Urinary bladder (tissue), 4 donors: ENCODE results near the gene TMEM117. TPM values are rescaled to one million over a fixed set of nuclear protein-coding genes. Genes with fewer than 3 reads are reported as not detected.

Source experiments
- DNase-seq: peaks from one replicate; pipeline ENCODE4 v3.0.0-alpha.2; 2015; ENCODE audit errors: extremely low spot score
- H3K27ac ChIP-seq: one replicate; pipeline ENCODE4 v1.5.1; 2013; ENCODE audit warnings: low read depth, mild to moderate bottlenecking, moderate library complexity
- H3K36me3 ChIP-seq: one replicate; pipeline ENCODE4 v1.6.1; 2013; ENCODE audit warnings: mild to moderate bottlenecking, moderate library complexity; ENCODE audit not compliant: insufficient read depth
- H3K4me1 ChIP-seq: one replicate; pipeline ENCODE4 v1.6.1; 2013; ENCODE audit warnings: mild to moderate bottlenecking, moderate library complexity; ENCODE audit not compliant: insufficient read depth
- H3K4me3 ChIP-seq: one replicate; pipeline ENCODE4 v1.5.1; 2013; ENCODE audit warnings: low read depth, low read length
- WGBS: extraction: QIAGEN DNeasy Blood & Tissue Kit; methylation state at CpG from one replicate; pipeline ENCODE4 v1.1.7; 2013; 5-methylcytosine and 5-hydroxymethylcytosine counted together
- polyA plus RNA-seq: library from polyadenylated mRNA; stranded (reverse); fragments of 200-250 nt; gene quantifications from one replicate; pipeline ENCODE4 v1.2.3, GENCODE V29; 2013
- total RNA-seq: library from RNA; depleted of rRNA; stranded (reverse); fragments of >200 nt; gene quantifications from one replicate; pipeline ENCODE4 v1.2.3, GENCODE V29; 2014
- donor health status: healthy with polysubstance abuse.
- donor health status: healthy.

The TMEM117 gene
- total and polyA plus RNA-seq, 2 donors: 9.2 to 31.1 TPM

- no peak for DNase-seq
- Histone ChIP-seq H3K36me3 (no peaks in the 10 kb centered on the region), H3K4me3 (no peak overlapping the region), H3K4me1 (no peaks in the 10 kb centered on the region), H3K27ac (no peak overlapping the region)
- WGBS: 95% methylated on average over 2 of the region's 2 CpGs
These were observed 134.0 kb downstream of the TMEM117 start for GRCh38 chr12:43969882-43970281.

GRCh38 chr12:43973385-43973784 is 137.5 kb downstream of the TMEM117 start:
- Histone ChIP-seq H3K4me3 (no peak overlapping the region), H3K36me3 (no peaks in the 10 kb centered on the region), H3K27ac (no peak overlapping the region), H3K4me1 (no peaks in the 10 kb centered on the region)
- DNase-seq: no peak
- 78% methylated on average over 2 of the region's 2 CpGs for WGBS

DNA sequence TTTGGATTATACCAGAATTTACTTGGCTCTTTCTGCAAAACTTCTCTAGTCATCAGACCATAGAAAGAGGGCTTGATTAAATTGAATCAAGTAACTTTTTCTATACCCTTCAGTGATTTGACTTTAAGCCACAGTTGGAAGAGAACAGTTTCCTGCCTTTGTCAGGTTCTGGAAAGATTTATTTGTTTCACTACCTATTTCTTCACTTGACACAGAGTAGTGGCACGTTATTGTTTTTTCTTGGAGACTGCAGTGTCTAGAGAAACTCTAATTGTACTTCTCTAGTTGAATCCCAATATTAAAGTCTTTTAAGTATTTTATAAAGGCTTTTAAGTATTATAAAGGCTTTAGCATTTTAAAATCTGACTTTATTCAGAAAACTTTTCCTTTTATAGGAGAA is 138.1 kb downstream of the TMEM117 start:
- DNase-seq: no peak
- Histone ChIP-seq H3K27ac (no peak overlapping the region), H3K4me1 (no peaks in the 10 kb centered on the region), H3K4me3 (no peak overlapping the region), H3K36me3 (no peaks in the 10 kb centered on the region)
- WGBS: 48% methylated on average over 1 of the region's 1 CpG

- Histone ChIP-seq H3K4me3 (no peak overlapping the region), H3K27ac (no peak overlapping the region), H3K36me3 (no peaks in the 10 kb centered on the region), H3K4me1 (no peaks in the 10 kb centered on the region)
- 90% methylated on average over 3 of the region's 3 CpGs for WGBS
- DNase-seq: no peak
These were observed 140.1 kb downstream of the TMEM117 start for GRCh38 chr12:43976027-43976426.

DNA sequence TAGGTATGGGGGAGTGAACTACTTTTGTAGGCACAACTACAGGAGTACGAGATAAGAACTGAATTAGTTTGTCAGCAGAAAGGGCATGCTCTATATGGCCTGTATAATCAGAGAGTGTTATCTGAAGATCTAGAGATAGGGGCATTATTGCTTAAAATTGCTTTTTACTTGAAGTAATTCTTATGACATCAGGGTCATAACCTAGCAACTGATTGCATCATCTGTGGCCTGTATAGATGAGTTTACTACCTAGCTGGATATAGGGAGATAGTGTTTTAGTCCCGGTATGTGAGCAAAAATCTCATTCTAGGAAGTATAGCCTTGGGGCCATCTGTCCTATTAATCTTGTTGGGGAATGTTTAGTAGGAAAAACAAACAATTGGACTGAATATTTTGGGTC is 142.7 kb downstream of the TMEM117 start:
- no peak for DNase-seq
- H3K4me1 ChIP-seq: no peaks in the 10 kb centered on the region
- H3K36me3 ChIP-seq: no peaks in the 10 kb centered on the region
- H3K4me3 ChIP-seq: no peak overlapping the region
- 93% methylated on average over 2 of the region's 2 CpGs for WGBS
- no peak overlapping the region for H3K27ac ChIP-seq

DNA sequence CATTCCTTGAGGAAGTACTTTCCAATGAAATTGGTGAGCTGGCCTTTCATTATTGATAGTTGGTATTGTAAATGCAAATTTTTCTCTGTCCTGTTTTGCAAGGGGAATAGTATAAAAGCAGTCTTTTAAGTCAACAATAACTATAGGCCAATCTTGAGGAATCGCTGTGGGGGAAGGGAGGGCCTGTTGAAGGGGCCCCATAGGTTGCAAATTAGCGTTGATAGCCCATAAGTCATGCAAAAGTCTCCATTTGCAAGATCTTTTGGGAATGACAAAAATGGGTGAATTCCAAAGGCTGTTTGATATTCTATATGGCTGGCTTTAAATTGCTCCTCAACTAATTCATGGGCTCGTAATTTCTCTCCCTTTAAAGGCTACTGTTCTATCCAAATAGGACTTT is 143.6 kb downstream of the TMEM117 start:
- Histone ChIP-seq H3K36me3 (no peaks in the 10 kb centered on the region), H3K27ac (no peak overlapping the region), H3K4me1 (no peaks in the 10 kb centered on the region), H3K4me3 (no peak overlapping the region)
- 78% methylated on average over 3 of the region's 3 CpGs for WGBS
- DNase-seq: no peak

DNA sequence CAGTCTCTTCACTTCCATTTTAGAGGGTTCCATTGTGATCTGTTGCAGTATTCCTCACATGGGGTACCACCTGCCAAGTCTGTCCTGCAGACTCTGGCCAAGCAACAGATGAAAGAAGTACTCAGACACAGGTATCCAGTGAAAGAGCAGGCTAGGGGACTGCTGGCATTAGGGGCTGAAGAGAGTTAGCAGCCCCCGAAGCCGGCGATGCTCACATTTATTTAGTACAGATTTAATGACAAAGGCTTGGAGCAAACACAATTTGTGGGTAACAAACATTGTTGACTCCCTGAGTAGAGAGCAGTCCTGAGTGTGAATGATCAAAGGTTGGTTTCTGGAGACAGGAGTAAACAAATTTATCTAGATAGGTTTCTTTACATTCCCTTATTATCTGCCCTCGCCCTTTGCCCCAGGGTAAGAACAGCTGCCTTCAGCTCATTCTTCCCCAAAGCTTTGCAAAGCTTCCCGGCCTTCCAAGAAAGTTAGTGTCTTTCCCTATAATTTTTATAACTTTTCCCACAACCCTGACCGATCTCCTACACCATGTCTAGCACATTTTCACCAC is 144.8 kb downstream of the TMEM117 start:
- Histone ChIP-seq H3K36me3 (no peaks in the 10 kb centered on the region), H3K4me3 (no peak overlapping the region), H3K27ac (no peak overlapping the region), H3K4me1 (no peaks in the 10 kb centered on the region)
- no peak for DNase-seq
- 98% methylated on average over 6 of the region's 6 CpGs for WGBS

- no peak for DNase-seq
- Histone ChIP-seq H3K27ac (no peak overlapping the region), H3K4me1 (no peaks in the 10 kb centered on the region), H3K4me3 (no peak overlapping the region), H3K36me3 (no peaks in the 10 kb centered on the region)
These were observed 145.8 kb downstream of the TMEM117 start for GRCh38 chr12:43981726-43982125.

DNA sequence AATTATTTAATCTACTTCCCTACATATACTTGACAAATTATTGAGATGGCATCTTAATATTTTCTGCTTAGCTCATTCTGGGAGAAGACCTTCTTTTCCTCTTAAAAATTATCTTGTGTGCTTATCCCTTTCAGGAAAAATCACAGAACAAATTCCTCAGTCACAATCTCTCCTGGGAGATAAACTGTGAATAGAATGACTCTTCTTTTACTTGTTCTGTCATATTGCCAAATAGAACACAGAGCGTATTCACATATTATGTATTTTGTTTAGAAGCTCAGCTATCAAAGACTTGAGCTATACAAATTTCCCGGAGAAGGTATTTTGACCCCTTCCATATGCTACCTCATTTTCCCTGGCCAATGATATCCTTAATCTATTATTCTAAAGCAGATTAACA is 146.7 kb downstream of the TMEM117 start:
- DNase-seq: no peak
- no peak overlapping the region for H3K4me3 ChIP-seq
- 44% methylated on average over 2 of the region's 2 CpGs for WGBS

GRCh38 chr12:43988838-43989560 is 153.1 kb downstream of the TMEM117 start:
- no peak for DNase-seq
- 55% methylated on average over 5 of the region's 5 CpGs for WGBS
- no peak overlapping the region for H3K27ac ChIP-seq
- H3K4me3 ChIP-seq: no peak overlapping the region
- no peaks in the 10 kb centered on the region for H3K4me1 ChIP-seq
- no peaks in the 10 kb centered on the region for H3K36me3 ChIP-seq

More for the DNA sequence above, 146.7 kb downstream of the TMEM117 start:
- Histone ChIP-seq H3K36me3 (no peaks in the 10 kb centered on the region), H3K4me1 (no peaks in the 10 kb centered on the region), H3K27ac (no peak overlapping the region)

DNA sequence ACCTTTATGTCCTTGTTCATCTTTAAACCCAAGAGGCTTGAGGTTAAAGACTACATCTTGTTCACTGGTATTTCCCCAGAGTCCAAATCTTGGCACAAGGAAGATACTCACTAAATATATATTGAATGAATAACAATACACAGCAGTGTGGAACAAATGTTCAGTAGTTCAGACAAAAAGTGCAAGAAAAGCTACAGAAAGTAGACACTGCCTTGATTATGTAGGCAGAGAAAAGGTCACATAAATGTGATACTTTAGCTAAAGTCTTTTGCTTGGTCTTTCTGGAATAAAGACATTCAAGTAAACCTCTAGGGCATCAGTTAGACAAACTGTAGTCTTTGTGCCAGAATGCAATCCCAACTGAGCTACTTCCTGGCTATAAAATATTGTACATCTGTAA is 157.0 kb downstream of the TMEM117 start:
- Histone ChIP-seq H3K36me3 (no peaks in the 10 kb centered on the region), H3K4me1 (no peaks in the 10 kb centered on the region), H3K27ac (no peak overlapping the region), H3K4me3 (no peak overlapping the region)
- DNase-seq: no peak

- DNase-seq: no peak
- 91% methylated on average over 5 of the region's 5 CpGs for WGBS
- Histone ChIP-seq H3K36me3 (no peaks in the 10 kb centered on the region), H3K4me1 (no peaks in the 10 kb centered on the region), H3K27ac (no peak overlapping the region), H3K4me3 (no peak overlapping the region)
These were observed 164.6 kb downstream of the TMEM117 start for GRCh38 chr12:44000309-44000952.

GRCh38 chr12:44002607-44003006 is 166.7 kb downstream of the TMEM117 start:
- H3K36me3 ChIP-seq: no peaks in the 10 kb centered on the region
- H3K4me1 ChIP-seq: no peaks in the 10 kb centered on the region
- H3K27ac ChIP-seq: no peak overlapping the region
- no peak overlapping the region for H3K4me3 ChIP-seq
- WGBS: 86% methylated on average over 2 of the region's 2 CpGs
- no peak for DNase-seq

GRCh38 chr12:44003721-44004120 is 167.8 kb downstream of the TMEM117 start:
- H3K4me3 ChIP-seq: no peak overlapping the region
- H3K36me3 ChIP-seq: no peaks in the 10 kb centered on the region
- H3K27ac ChIP-seq: no peak overlapping the region
- DNase-seq: no peak
- no peaks in the 10 kb centered on the region for H3K4me1 ChIP-seq
